ENCODE measurements around the gene SEPTIN2.
A peak's percentile ranks its signal among the peaks of the same experiment; 100 is the strongest.

Gene SEPTIN2

DNA sequence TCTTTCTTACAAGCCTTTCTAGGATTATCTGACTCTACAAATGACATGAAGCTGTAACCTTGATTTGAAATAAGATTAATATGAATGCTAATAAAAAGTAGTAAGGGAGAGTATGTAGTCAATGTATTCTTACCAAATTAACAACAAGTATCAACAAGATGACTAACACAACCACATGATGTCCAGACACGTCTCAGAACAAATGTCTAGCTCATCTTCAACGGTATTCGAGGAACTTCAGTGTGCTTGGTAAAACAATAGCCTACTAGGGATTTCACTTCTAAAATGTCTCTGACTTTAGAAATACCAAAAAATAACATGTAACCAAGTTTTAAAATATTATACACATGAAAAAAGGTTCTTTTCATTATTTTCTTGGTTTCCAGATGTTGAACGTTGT lies 3.6 kb upstream of the SEPTIN2 start:
- Histone ChIP-seq H3K9me3 (ENCODE audit: severe bottlenecking) (no peaks in the 10 kb centered on the region), H3K4me3 (ENCODE audit: low read depth, low read length) (no peak overlapping the region), H3K36me3 (peaks cover 13% of the 10 kb centered on the region), H3K27me3 (ENCODE audit: insufficient read depth, low read depth, severe bottlenecking) (no peaks in the 10 kb centered on the region), H3K27ac (no peak overlapping the region)
- DNase-seq: no peak
- TF ChIP-seq, protein P1, sequence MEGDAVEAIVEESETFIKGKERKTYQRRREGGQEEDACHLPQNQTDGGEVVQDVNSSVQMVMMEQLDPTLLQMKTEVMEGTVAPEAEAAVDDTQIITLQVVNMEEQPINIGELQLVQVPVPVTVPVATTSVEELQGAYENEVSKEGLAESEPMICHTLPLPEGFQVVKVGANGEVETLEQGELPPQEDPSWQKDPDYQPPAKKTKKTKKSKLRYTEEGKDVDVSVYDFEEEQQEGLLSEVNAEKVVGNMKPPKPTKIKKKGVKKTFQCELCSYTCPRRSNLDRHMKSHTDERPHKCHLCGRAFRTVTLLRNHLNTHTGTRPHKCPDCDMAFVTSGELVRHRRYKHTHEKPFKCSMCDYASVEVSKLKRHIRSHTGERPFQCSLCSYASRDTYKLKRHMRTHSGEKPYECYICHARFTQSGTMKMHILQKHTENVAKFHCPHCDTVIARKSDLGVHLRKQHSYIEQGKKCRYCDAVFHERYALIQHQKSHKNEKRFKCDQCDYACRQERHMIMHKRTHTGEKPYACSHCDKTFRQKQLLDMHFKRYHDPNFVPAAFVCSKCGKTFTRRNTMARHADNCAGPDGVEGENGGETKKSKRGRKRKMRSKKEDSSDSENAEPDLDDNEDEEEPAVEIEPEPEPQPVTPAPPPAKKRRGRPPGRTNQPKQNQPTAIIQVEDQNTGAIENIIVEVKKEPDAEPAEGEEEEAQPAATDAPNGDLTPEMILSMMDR (IDR thresholded peaks at IDR 0.05; ENCODE audit: low read depth, low read length): no peak

- Histone ChIP-seq H3K27me3 (ENCODE audit: insufficient read depth, low read depth, severe bottlenecking) (no peaks in the 10 kb centered on the region), H3K27ac (no peak overlapping the region), H3K4me3 (ENCODE audit: low read depth, low read length) (no peak overlapping the region), H3K36me3 (peaks cover 23% of the 10 kb centered on the region), H3K9me3 (ENCODE audit: severe bottlenecking) (no peaks in the 10 kb centered on the region)
- TF ChIP-seq, protein P1 (IDR thresholded peaks at IDR 0.05; ENCODE audit: low read depth, low read length): no peak
- no peak for DNase-seq
Observed at GRCh38 chr2:241313543-241314095, 2.1 kb upstream of the SEPTIN2 start.

GRCh38 chr2:241314226-241315092 lies 1.3 kb upstream of the SEPTIN2 start:
- Histone ChIP-seq H3K4me3 (ENCODE audit: low read depth, low read length) (peak overlapping the region; percentile 66), H3K36me3 (peaks cover 25% of the 10 kb centered on the region), H3K9me3 (ENCODE audit: severe bottlenecking) (no peaks in the 10 kb centered on the region), H3K27me3 (ENCODE audit: insufficient read depth, low read depth, severe bottlenecking) (no peaks in the 10 kb centered on the region), H3K27ac (peak overlapping the region; percentile 100)
- no peak for DNase-seq
- TF ChIP-seq, protein P1 (IDR thresholded peaks at IDR 0.05; ENCODE audit: low read depth, low read length): no peak

DNA sequence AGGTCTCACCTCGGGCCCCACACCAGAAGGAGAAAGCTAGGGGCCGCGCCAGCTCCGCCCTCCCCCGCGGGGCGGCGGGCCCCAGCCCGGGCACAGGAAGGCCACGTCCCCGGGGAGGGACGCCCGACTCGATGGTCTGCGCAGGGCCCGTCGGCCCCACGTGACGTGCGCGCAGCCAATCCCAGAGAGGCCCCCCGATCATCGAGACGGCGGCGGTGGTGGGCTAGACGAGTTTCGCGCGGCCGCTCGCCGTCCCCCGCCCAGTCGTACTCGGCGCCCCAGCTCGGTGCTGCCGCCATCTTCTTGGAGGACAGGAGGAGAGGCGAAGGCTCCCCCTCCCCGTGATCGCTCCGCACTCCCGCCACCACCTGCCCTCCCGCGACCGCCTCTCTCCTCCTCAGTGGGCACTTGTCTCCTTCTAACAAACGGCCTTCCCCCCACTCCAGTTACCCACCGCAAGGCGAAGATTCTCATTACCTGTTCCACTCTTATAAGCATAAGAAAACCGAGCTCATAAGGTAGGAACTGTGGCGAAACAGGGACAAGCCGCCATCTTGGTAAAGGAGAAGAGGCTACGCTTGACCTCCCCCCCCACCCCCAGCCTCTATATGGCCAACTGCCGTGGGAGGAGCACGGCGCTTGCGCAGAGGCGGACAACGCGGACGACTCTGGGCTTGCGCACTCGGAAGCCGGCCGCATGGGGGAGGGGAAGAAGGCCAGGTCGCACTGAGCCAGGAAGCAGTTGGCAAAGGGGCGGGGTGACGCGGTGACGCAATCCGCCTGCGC lies 439 bp upstream of the SEPTIN2 start, which contains the start of gene HDLBP:
HDLBP (minus strand) TSS at position 580 of the 786 bp plus-strand sequence. CDS start 48,803 bp downstream, outside the sequence.
- TF ChIP-seq, protein P1 (IDR thresholded peaks at IDR 0.05; ENCODE audit: low read depth, low read length): peak; percentile 53
- H3K27ac ChIP-seq: peak within 1 kb of the TSS; percentile 100

GRCh38 chr2:241316825-241317224 lies 1.1 kb downstream of the SEPTIN2 start:
- Histone ChIP-seq H3K4me3 (ENCODE audit: low read depth, low read length) (peak overlapping the region; percentile 74), H3K9me3 (ENCODE audit: severe bottlenecking) (no peaks in the 10 kb centered on the region), H3K36me3 (peaks cover 31% of the 10 kb centered on the region), H3K27ac (peak overlapping the region; percentile 100), H3K27me3 (ENCODE audit: insufficient read depth, low read depth, severe bottlenecking) (no peaks in the 10 kb centered on the region)
- TF ChIP-seq, protein P1 (IDR thresholded peaks at IDR 0.05; ENCODE audit: low read depth, low read length): no peak
- no peak for DNase-seq

More for the DNA sequence above, 439 bp upstream of the SEPTIN2 start, which contains the start of gene HDLBP:
- Histone ChIP-seq H3K9me3 (ENCODE audit: severe bottlenecking) (no peaks in the 10 kb centered on the region), H3K27me3 (ENCODE audit: insufficient read depth, low read depth, severe bottlenecking) (no peaks in the 10 kb centered on the region), H3K36me3 (peaks cover 31% of the 10 kb centered on the region), H3K4me3 (ENCODE audit: low read depth, low read length) (peak within 1 kb of the TSS; percentile 74)
- DNase-seq: peak; percentile 100
